Heart left ventricle (tissue), 16 donors: ENCODE data around the gene RDM1. TPM values are rescaled to one million over a fixed set of nuclear protein-coding genes. Genes with fewer than 3 reads are reported as not detected.

Experiments
- ATAC-seq, 4 donors: fragments of 200-7000 bp; cut with Tn5 transposase; one replicate each; pipeline ENCODE4 v1.9.1; 2020 to 2022; ENCODE audit warnings: moderate library complexity in 4 of 4, mild to moderate bottlenecking in 3 of 4, moderate number of reproducible peaks in 1 of 4
- DNase-seq, 5 donors: peaks; one replicate each; pipeline ENCODE4 v3.0.0-alpha.2; 2020
- H3K27ac ChIP-seq, 12 donors: fragments of 200-600 bp; sonication (generic) in 4 of 12; one replicate each; pipeline versions ENCODE4 v1.5.0 to v1.8.0; 2016 to 2022; ENCODE audit warnings: mild to moderate bottlenecking in 2 of 12
- H3K27me3 ChIP-seq, 9 donors: fragments of 200-600 bp; sonication (generic) in 2 of 9; one replicate each; pipeline versions ENCODE4 v1.5.1 to v1.8.0; 2016 to 2022; ENCODE audit warnings: mild to moderate bottlenecking in 3 of 9
- H3K36me3 ChIP-seq, 9 donors: fragments of 200-600 bp; sonication (generic) in 2 of 9; one replicate each; pipeline versions ENCODE4 v1.5.0 to v1.8.0; 2018 to 2022; ENCODE audit warnings: mild to moderate bottlenecking in 2 of 9
- H3K4me1 ChIP-seq, 12 donors: fragments of 200-600 bp; sonication (generic) in 4 of 12; one replicate each; pipeline versions ENCODE4 v1.5.0 to v1.8.0; 2016 to 2022; ENCODE audit warnings: mild to moderate bottlenecking in 3 of 12
- H3K4me3 ChIP-seq, 12 donors: fragments of 200-600 bp; sonication (generic) in 4 of 12; one replicate each; pipeline versions ENCODE4 v1.5.0 to v1.8.0; 2017 to 2022; ENCODE audit warnings: mild to moderate bottlenecking in 9 of 12, moderate library complexity in 4 of 12
- H3K9me3 ChIP-seq, 12 donors: fragments of 200-600 bp; sonication (generic) in 4 of 12; one replicate each; pipeline versions ENCODE4 v1.5.0 to v1.8.0; 2016 to 2022; ENCODE audit warnings: mild to moderate bottlenecking in 1 of 12
- POLR2A ChIP-seq, 2 donors: fragments of 450-650 bp; IDR thresholded peaks; one replicate each; pipeline ENCODE4 v1.6.1; 2017; ENCODE audit warnings: antibody characterized with exemption in 2 of 2, mild to moderate bottlenecking in 2 of 2, moderate library complexity in 2 of 2
- WGBS, 4 donors: extraction: QIAGEN DNeasy Blood & Tissue Kit in 2 of 4; methylation state at CpG; one replicate each; pipeline versions ENCODE4 v1.1.5 to v1.1.7; 2013 to 2018; 5-methylcytosine and 5-hydroxymethylcytosine counted together
- intact Hi-C, 10 donors: fragments of 100-400 bp; cut with DNase I; formaldehyde crosslinking; loops; one replicate each; pipeline versions ENCODE4 v1.11.1 to v1.14.2; 2022
- polyA plus RNA-seq, 2 donors: library from polyadenylated mRNA; stranded (reverse); fragments of 200-250 nt; gene quantifications; one replicate each; pipeline ENCODE4 v1.2.3, GENCODE V29; 2013
- total RNA-seq, 9 donors: library from RNA; depleted of rRNA in 2 of 9; stranded (reverse); fragments of >200 nt in 2 of 9; fragmentation: NEBNext Ultra II Directional in 3 of 9; extraction: Animal tissue kit (Norgen Biotek cat#: 25700) in 3 of 9; gene quantifications; one replicate each; pipeline versions ENCODE4 v1.1.0 to v1.2.4, GENCODE V29; 2016 to 2023
- TF ChIP-seq, protein P1 (sequence below), 12 donors: fragments of 200-600 bp; sonication (generic) in 4 of 12; IDR thresholded peaks; one replicate each; pipeline versions ENCODE4 v1.5.0 to v1.8.0; 2018 to 2022; ENCODE audit warnings: antibody characterized with exemption in 12 of 12, mild to moderate bottlenecking in 5 of 12
- donor health status: ischemic (EF 13 %, LVEDD 7.1; RV severe dilation, severe dysfunction).
- donor health status: healthy with polysubstance abuse.
- donor health status: DM: no; HTN: yes; CAD: no.
- donor health status: DM: no; HTN: no; CAD: no.
- donor health status: ischemic (EF 25% LVEDD 6.9; RV normal size, moderate dysfunction).
- donor health status: ischemic (EF 25% LVEDD 5.7; RV mildly dilated, moderate dysfunction).
- donor health status: healthy.
- donor health status: DM: yes; HTN: yes; CAD: no.
- donor health status: ischemic (EF 35%, LVEDD 5.7; RV mildly dilated, moderate dysfunction).
- donor health status: nonischemic (EF 11% LVEDD 7.7; RV severe dilation, severe dysfunction).
- donor health status: DM: yes; HTN: yes; CAD: no.
- donor health status: PGD.
- donor health status: ischemic (EF 29% LVEDD 5.4; RV normal size, mild dysfunction).
- donor health status: nonischemic (EF 23%, LVEDD 6.1; RV moderate dilation, normal function).

RDM1 gene
- total and polyA plus RNA-seq, 11 donors, result 0.48 TPM; not detected in 10

DNA sequence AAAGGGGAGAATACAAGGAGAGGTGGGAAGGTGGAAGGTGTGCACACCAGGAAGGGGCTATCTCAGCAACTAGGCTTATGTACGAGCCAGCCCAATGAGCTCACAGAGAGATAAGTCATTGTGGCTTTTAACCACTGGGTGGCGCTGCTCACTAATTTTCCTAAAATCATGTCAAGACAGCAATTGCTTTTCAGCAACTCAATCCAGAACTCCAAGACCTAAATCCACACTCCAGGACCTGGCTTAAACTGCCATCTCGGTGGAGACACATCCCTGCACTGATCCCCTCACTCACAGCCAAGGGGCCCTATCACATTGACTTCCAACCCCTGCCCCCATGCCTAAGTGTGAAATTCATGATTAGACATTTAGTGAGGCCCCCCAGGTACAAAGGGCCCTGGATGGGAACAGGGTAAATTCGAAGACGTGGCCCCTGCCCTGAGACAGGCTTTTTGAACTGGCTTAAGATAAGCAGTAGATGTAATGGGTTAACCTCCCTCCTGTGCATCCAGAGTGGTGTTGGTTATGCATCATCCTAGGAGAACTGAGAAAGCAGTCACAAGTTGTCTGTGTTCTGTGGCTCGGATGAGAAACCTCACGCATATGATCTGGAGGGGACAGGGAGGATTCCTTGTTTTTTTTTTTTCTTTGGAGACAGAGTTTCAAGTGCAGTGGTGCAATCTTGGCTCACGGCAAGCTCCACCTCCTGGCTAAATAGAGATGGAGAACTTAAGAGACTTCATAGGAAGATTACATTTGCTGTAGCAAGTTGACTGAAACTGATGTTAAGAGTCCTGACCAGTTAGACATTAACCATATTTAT, 39.2 kb upstream of the RDM1 start:
- Histone ChIP-seq H3K27me3 (no peaks in the 10 kb centered on the region), H3K4me3 (no peak overlapping the region), H3K36me3 (no peaks in the 10 kb centered on the region), H3K27ac (no peak overlapping the region), H3K4me1 (peaks cover 0 to 22% (median 11%) of the 10 kb centered on the region in 12 donors), H3K9me3 (no peaks in the 10 kb centered on the region)
- DNase-seq, result peak in 4 of 5 donors; percentile 63 to 78 (median 69)
- TF ChIP-seq, protein P1, sequence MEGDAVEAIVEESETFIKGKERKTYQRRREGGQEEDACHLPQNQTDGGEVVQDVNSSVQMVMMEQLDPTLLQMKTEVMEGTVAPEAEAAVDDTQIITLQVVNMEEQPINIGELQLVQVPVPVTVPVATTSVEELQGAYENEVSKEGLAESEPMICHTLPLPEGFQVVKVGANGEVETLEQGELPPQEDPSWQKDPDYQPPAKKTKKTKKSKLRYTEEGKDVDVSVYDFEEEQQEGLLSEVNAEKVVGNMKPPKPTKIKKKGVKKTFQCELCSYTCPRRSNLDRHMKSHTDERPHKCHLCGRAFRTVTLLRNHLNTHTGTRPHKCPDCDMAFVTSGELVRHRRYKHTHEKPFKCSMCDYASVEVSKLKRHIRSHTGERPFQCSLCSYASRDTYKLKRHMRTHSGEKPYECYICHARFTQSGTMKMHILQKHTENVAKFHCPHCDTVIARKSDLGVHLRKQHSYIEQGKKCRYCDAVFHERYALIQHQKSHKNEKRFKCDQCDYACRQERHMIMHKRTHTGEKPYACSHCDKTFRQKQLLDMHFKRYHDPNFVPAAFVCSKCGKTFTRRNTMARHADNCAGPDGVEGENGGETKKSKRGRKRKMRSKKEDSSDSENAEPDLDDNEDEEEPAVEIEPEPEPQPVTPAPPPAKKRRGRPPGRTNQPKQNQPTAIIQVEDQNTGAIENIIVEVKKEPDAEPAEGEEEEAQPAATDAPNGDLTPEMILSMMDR (IDR thresholded peaks at IDR 0.05), result peak; percentile 72 to 94 (median 84)
- no peak for TF ChIP-seq POLR2A (IDR thresholded peaks at IDR 0.05)
- peak; percentile 67 to 81 (median 75) for ATAC-seq
- 38 to 48% (median 41%) methylated on average over 8 of the region's 8 CpGs for WGBS, 4 donors
- intact Hi-C loops, result loop anchor here in 9 of 10 donors (1.0 to 10.0 kb wide), 11 partner anchors 102 to 515 kb away; partner anchors contain the start of gene ZNHIT3 (in 1 of the 9)

DNA sequence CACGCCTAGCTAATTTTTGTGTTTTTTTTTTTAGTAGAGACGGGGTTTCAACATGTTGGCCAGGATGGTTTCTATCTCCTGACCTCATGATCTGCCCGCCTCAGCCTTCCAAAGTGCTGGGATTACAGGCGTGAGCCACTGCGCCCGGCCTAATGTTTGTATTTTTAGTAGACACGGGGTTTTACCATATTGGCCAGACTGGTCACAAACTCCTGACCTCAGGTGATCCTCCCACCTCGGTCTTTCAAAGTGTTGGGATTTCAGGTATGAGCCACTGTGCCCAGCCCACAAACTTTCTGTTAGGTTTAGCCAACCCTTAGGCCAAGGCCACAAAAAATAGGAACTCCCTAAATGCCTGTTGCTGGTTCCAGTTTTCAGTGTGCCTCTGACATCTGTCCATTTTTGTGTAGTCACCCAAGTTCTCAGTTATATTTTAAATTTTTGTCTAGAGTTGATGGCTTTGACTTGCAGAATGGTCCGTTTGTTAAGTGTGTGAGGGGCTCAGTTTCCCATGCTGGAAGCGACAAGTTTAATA, 38.0 kb upstream of the RDM1 start:
- no peak for ATAC-seq
- Histone ChIP-seq H3K27me3 (no peaks in the 10 kb centered on the region), H3K4me3 (no peak overlapping the region), H3K36me3 (no peaks in the 10 kb centered on the region), H3K9me3 (no peaks in the 10 kb centered on the region), H3K4me1 (peaks cover 0 to 20% (median 9%) of the 10 kb centered on the region in 12 donors), H3K27ac (no peak overlapping the region)
- WGBS, 4 donors, result 77 to 84% (median 82%) methylated on average over 10 of the region's 10 CpGs
- no peak for DNase-seq
- TF ChIP-seq, protein P1 (IDR thresholded peaks at IDR 0.05), result no peak
- TF ChIP-seq POLR2A (IDR thresholded peaks at IDR 0.05), result no peak
- intact Hi-C loops, result loop anchor here in 8 of 10 donors (1.0 to 5.0 kb wide), 8 partner anchors 103 to 515 kb away; no protein-coding TSS in a partner anchor

DNA sequence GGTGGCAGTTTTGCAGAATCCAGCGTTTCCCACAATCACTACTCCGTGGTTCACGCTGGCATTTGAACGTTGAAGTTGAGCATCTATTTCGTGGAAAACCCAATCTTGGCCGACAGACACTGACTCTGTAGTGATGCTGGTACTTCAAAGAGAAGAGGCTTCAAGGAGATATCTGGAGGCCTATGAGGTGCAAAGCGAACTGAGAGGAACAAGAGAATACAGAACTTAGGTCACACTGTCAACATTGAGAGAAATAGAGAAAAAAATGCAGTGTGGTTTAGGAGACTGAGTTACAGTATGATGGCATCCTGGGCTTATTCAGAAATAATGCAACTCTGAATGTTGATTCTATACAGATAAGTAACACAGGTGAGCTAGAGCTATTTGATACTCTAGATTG, 34.7 kb upstream of the RDM1 start:
- Histone ChIP-seq H3K4me1 (peaks cover 0 to 6% (median 0%) of the 10 kb centered on the region in 12 donors), H3K4me3 (no peak overlapping the region), H3K27ac (no peak overlapping the region), H3K9me3 (no peaks in the 10 kb centered on the region), H3K36me3 (no peaks in the 10 kb centered on the region), H3K27me3 (peaks cover 0 to 6% (median 2%) of the 10 kb centered on the region in 9 donors)
- TF ChIP-seq POLR2A (IDR thresholded peaks at IDR 0.05), result no peak
- TF ChIP-seq, protein P1 (IDR thresholded peaks at IDR 0.05), result no peak
- DNase-seq, result no peak
- WGBS, 4 donors, result 87 to 93% (median 89%) methylated on average over 7 of the region's 7 CpGs
- no peak for ATAC-seq
- intact Hi-C loops, result loop anchor here in 4 of 10 donors (5.0 kb wide), 3 partner anchors 107 to 517 kb away; no protein-coding TSS in a partner anchor

DNA sequence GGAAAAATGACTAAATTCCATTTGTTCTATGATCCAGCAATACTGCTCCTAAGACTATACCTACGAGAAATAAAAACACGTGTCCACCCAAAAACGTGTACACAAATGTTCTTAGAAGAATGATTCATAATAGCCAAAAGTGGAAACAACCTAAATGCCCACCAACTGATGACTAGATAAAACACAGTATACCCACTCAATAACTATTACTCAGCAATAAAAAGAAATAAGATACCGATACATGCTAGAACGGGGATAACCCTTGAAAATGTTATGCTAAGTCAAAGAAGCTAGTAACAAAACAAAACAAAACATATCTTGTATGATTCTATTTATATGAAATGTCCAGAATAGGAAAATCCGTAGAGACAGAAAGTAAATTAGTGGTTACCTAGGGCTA, 33.1 kb upstream of the RDM1 start:
- intact Hi-C loops, result no loop called here
- no peaks in the 10 kb centered on the region for H3K36me3 ChIP-seq
- H3K27me3 ChIP-seq, result peaks cover 0 to 18% (median 8%) of the 10 kb centered on the region in 9 donors
- TF ChIP-seq, protein P1 (IDR thresholded peaks at IDR 0.05), result no peak
- no peak for TF ChIP-seq POLR2A (IDR thresholded peaks at IDR 0.05)
- no peak for ATAC-seq
- no peak overlapping the region for H3K4me3 ChIP-seq
- no peaks in the 10 kb centered on the region for H3K4me1 ChIP-seq
- H3K27ac ChIP-seq, result no peak overlapping the region
- 81 to 89% (median 85%) methylated on average over 6 of the region's 6 CpGs for WGBS, 4 donors
- no peaks in the 10 kb centered on the region for H3K9me3 ChIP-seq
- no peak for DNase-seq
